ENCODE results near the gene PHF21A.

PHF21A gene

DNA sequence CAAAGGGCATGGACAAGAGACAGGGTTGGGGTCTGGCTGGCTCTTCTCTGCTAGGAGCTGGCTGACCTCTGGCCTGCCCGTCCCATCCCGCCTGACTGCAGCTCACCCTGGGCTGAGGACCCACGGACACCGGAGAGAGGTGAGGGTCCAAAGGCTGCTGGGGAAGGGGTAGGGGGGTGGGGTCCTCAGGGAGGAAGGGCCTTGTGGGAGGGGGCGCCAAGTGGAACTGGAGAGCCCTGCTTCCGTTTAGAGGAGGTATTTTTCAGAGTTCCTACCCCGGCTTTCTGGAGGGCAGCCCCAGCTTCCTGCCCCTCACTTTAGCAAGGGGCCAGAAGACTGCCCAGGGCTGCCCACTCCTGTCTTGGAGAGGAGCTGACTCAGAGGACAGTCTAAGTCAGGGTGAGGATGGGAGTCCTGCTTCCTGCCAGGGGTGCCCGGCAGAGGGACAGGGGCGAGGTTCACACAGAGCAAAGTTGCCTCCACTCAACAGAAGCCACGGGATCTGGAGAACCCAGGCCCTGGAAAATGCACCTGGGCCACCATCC, 191.7 kb downstream of the PHF21A start:
- TF ChIP-seq POU6F1 (CRISPR knock-in tag; IDR thresholded peaks at IDR 0.05; ENCODE audit: borderline replicate concordance, low read depth) (no peak), ZNF70 (CRISPR knock-in tag; IDR thresholded peaks at IDR 0.05) (no peak), SNAI2 (CRISPR knock-in tag; IDR thresholded peaks at IDR 0.05) (no peak), CSDC2 (CRISPR knock-in tag; IDR thresholded peaks at IDR 0.05) (no peak), TCF4 (CRISPR knock-in tag; IDR thresholded peaks at IDR 0.05; ENCODE audit: borderline replicate concordance) (no peak)
- no peak for ATAC-seq

DNA sequence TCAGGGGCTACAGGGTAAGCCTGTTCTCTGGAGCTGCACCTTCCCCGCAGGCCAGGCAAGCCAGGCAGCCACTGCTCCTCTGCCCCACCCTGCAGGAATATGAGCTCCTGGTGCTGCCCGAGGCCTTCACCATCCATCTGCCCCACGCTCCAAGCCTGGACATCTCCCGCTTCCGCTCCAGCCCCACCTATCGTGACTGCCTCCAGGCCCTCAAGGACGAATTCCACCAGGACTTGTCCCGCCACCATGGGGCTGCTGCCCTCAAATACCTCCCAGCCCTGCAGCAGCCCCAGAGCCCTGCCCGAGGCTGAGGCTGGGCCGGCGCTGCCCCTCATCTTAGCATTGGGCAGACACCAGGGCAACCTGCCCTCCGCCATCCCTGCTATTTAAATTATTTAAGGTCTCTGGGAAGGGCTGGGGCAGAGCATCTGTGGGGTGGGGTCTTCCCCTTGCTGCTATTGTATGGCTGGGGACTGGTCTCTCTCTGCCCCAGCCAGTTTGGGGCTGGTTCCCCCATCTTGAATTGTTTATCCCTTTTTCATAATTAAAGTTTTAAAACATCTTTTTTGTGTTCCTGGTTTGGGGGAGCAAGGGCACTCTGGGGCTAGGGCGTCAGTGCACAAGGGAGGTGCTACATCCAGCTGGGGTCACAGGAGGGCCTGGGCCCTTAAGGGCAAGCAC, 192.6 kb downstream of the PHF21A start:
- ATAC-seq: no peak
- TF ChIP-seq ISL1 (CRISPR knock-in tag; IDR thresholded peaks at IDR 0.05): no peak
- no peak for TF ChIP-seq CSDC2 (CRISPR knock-in tag; IDR thresholded peaks at IDR 0.05)
- no peak for TF ChIP-seq BACH2 (CRISPR knock-in tag; IDR thresholded peaks at IDR 0.05; ENCODE audit: borderline replicate concordance)
- TF ChIP-seq RARB (CRISPR knock-in tag; IDR thresholded peaks at IDR 0.05): no peak
- no peak for TF ChIP-seq PATZ1 (CRISPR knock-in tag; IDR thresholded peaks at IDR 0.05; ENCODE audit: borderline replicate concordance)
- no peak for TF ChIP-seq ARNTL (CRISPR knock-in tag; IDR thresholded peaks at IDR 0.05; ENCODE audit: borderline replicate concordance, low read depth)
- no peak for TF ChIP-seq OSR1 (CRISPR knock-in tag; IDR thresholded peaks at IDR 0.05)
- TF ChIP-seq, protein P1, sequence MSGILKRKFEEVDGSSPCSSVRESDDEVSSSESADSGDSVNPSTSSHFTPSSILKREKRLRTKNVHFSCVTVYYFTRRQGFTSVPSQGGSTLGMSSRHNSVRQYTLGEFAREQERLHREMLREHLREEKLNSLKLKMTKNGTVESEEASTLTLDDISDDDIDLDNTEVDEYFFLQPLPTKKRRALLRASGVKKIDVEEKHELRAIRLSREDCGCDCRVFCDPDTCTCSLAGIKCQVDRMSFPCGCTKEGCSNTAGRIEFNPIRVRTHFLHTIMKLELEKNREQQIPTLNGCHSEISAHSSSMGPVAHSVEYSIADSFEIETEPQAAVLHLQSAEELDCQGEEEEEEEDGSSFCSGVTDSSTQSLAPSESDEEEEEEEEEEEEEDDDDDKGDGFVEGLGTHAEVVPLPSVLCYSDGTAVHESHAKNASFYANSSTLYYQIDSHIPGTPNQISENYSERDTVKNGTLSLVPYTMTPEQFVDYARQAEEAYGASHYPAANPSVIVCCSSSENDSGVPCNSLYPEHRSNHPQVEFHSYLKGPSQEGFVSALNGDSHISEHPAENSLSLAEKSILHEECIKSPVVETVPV (CRISPR knock-in tag; IDR thresholded peaks at IDR 0.05): no peak
- TF ChIP-seq ZC3H10 (CRISPR knock-in tag; IDR thresholded peaks at IDR 0.05): no peak
- no peak for TF ChIP-seq TCF4 (CRISPR knock-in tag; IDR thresholded peaks at IDR 0.05; ENCODE audit: borderline replicate concordance)
- no peak for TF ChIP-seq ZNF565 (CRISPR knock-in tag; conservative IDR thresholded peaks at IDR 0.05; ENCODE audit: low read depth)
- TF ChIP-seq ZNF70 (CRISPR knock-in tag; IDR thresholded peaks at IDR 0.05): no peak

- no peak for ATAC-seq
- no peak for TF ChIP-seq TCF4 (CRISPR knock-in tag; IDR thresholded peaks at IDR 0.05; ENCODE audit: borderline replicate concordance)
- no peak for TF ChIP-seq PATZ1 (CRISPR knock-in tag; IDR thresholded peaks at IDR 0.05; ENCODE audit: borderline replicate concordance)
- TF ChIP-seq ISL1 (CRISPR knock-in tag; IDR thresholded peaks at IDR 0.05): no peak
- no peak for TF ChIP-seq ESRRG (CRISPR knock-in tag; IDR thresholded peaks at IDR 0.05)
- TF ChIP-seq BACH2 (CRISPR knock-in tag; IDR thresholded peaks at IDR 0.05; ENCODE audit: borderline replicate concordance): no peak
- no peak for TF ChIP-seq POU6F1 (CRISPR knock-in tag; IDR thresholded peaks at IDR 0.05; ENCODE audit: borderline replicate concordance, low read depth)
Observed at GRCh38 chr11:45927684-45928413, 193.4 kb downstream of the PHF21A start.

- no peak for ATAC-seq
- TF ChIP-seq TOX (CRISPR knock-in tag; IDR thresholded peaks at IDR 0.05; ENCODE audit: borderline replicate concordance): no peak
- no peak for TF ChIP-seq ZNF565 (CRISPR knock-in tag; conservative IDR thresholded peaks at IDR 0.05; ENCODE audit: low read depth)
- TF ChIP-seq ARNTL (CRISPR knock-in tag; IDR thresholded peaks at IDR 0.05; ENCODE audit: borderline replicate concordance, low read depth): no peak
- TF ChIP-seq RARB (CRISPR knock-in tag; IDR thresholded peaks at IDR 0.05): no peak
- TF ChIP-seq SNAI2 (CRISPR knock-in tag; IDR thresholded peaks at IDR 0.05): no peak
- no peak for TF ChIP-seq OSR1 (CRISPR knock-in tag; IDR thresholded peaks at IDR 0.05)
- no peak for TF ChIP-seq ZNF70 (CRISPR knock-in tag; IDR thresholded peaks at IDR 0.05)
- no peak for TF ChIP-seq ZFP30 (CRISPR knock-in tag; IDR thresholded peaks at IDR 0.05)
- TF ChIP-seq POU6F1 (CRISPR knock-in tag; IDR thresholded peaks at IDR 0.05; ENCODE audit: borderline replicate concordance, low read depth): no peak
- TF ChIP-seq, protein P2, sequence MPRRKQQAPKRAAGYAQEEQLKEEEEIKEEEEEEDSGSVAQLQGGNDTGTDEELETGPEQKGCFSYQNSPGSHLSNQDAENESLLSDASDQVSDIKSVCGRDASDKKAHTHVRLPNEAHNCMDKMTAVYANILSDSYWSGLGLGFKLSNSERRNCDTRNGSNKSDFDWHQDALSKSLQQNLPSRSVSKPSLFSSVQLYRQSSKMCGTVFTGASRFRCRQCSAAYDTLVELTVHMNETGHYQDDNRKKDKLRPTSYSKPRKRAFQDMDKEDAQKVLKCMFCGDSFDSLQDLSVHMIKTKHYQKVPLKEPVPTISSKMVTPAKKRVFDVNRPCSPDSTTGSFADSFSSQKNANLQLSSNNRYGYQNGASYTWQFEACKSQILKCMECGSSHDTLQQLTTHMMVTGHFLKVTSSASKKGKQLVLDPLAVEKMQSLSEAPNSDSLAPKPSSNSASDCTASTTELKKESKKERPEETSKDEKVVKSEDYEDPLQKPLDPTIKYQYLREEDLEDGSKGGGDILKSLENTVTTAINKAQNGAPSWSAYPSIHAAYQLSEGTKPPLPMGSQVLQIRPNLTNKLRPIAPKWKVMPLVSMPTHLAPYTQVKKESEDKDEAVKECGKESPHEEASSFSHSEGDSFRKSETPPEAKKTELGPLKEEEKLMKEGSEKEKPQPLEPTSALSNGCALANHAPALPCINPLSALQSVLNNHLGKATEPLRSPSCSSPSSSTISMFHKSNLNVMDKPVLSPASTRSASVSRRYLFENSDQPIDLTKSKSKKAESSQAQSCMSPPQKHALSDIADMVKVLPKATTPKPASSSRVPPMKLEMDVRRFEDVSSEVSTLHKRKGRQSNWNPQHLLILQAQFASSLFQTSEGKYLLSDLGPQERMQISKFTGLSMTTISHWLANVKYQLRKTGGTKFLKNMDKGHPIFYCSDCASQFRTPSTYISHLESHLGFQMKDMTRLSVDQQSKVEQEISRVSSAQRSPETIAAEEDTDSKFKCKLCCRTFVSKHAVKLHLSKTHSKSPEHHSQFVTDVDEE (CRISPR knock-in tag; IDR thresholded peaks at IDR 0.05): no peak
- no peak for TF ChIP-seq ISL1 (CRISPR knock-in tag; IDR thresholded peaks at IDR 0.05)
- no peak for TF ChIP-seq ZFP3 (CRISPR knock-in tag; IDR thresholded peaks at IDR 0.05)
Observed at GRCh38 chr11:45927332-45927683, 193.9 kb downstream of the PHF21A start.

Data from SK-N-SH treated with all-trans-retinoic acid at 6 μM for 48 hours (cell line).